Erythroblast (primary cell): ENCODE data around the gene SARM1.

ENCODE experiments used
- GATA1 ChIP-seq: IDR thresholded peaks from 2 replicates; pipeline ENCODE4 v1.6.1; 2011; ENCODE audit warnings: low read depth, mild to moderate bottlenecking, control low read depth, low read length, moderate library complexity
- POLR2A ChIP-seq: IDR thresholded peaks from 2 replicates; pipeline ENCODE4 v1.6.1; 2011; ENCODE audit warnings: mild to moderate bottlenecking, low read length

- TF ChIP-seq POLR2A (no peak), GATA1 (no peak)
These were observed 2.4 kb upstream of the SARM1 start for GRCh38 chr17:28368915-28369683.
